CD4-positive, alpha-beta T cell (primary cell): Measurements from ENCODE around the gene OR9A4. TPM values are rescaled to one million over a fixed set of nuclear protein-coding genes. Genes with fewer than 3 reads are reported as not detected.

Experiments used
- ATAC-seq: fragments of 200-7000 bp; cut with Tn5 transposase; one replicate; pipeline ENCODE4 v1.10.0; 2022; ENCODE audit warnings: mild to moderate bottlenecking; ENCODE audit not compliant: poor library complexity
- CTCF ChIA-PET: fragments of 350-600 bp; sonication (Branson Sonifier 250); formaldehyde crosslinking; loops from one replicate; lab custom pipeline; 2021; ENCODE audit warnings: antibody characterized with exemption, inconsistent platforms; lab: Charles Lee
- POLR2A ChIA-PET: fragments of 350-600 bp; sonication (Branson Sonifier 250); formaldehyde crosslinking; loops from one replicate; lab custom pipeline; 2021; ENCODE audit warnings: antibody characterized with exemption, inconsistent platforms; lab: Charles Lee
- DNase-seq, 14 experiments: peaks; one replicate each; pipeline ENCODE4 v3.0.0-alpha.2; 2013 to 2020; ENCODE audit warnings: mixed read lengths in 2 of 14
- H3K27ac ChIP-seq, 2 donors: one replicate each; pipeline versions ENCODE4 v1.5.1 to v1.7.0; 2013; ENCODE audit warnings: low read length in 2 of 2, low read depth in 1 of 2, mild to moderate bottlenecking in 1 of 2
- H3K27me3 ChIP-seq, 2 experiments: 1 replicate in 1 of 2; 2 replicates in 1 of 2; pipeline versions ENCODE4 v1.6.1 to v1.7.0; 2013; ENCODE audit warnings: low read length in 2 of 2, control low read depth in 1 of 2, mild to moderate bottlenecking in 1 of 2, moderate library complexity in 1 of 2; ENCODE audit not compliant: insufficient read depth in 2 of 2, control insufficient read depth in 1 of 2
- H3K36me3 ChIP-seq: one replicate; pipeline ENCODE4 v1.6.1; 2013; ENCODE audit warnings: low read length, control low read depth; ENCODE audit not compliant: insufficient read depth
- H3K4me1 ChIP-seq: one replicate; pipeline ENCODE4 v1.6.1; 2013; ENCODE audit warnings: low read length, control low read depth; ENCODE audit not compliant: insufficient read depth
- H3K4me3 ChIP-seq: one replicate; pipeline ENCODE4 v1.5.1; 2013; ENCODE audit warnings: mild to moderate bottlenecking, low read length, moderate library complexity
- H3K9me3 ChIP-seq, 2 experiments: 1 replicate in 1 of 2; 2 replicates in 1 of 2; pipeline versions ENCODE4 v1.6.1 to v1.7.0; 2013; ENCODE audit warnings: low read length in 2 of 2, mild to moderate bottlenecking in 2 of 2, control low read depth in 1 of 2, moderate library complexity in 1 of 2; ENCODE audit not compliant: control insufficient read depth in 1 of 2, insufficient read depth in 1 of 2
- H3K27ac Mint-ChIP-seq: one replicate; pipeline ENCODE4 v1.8.0; 2020; ENCODE audit warnings: mixed read lengths
- H3K27me3 Mint-ChIP-seq: one replicate; pipeline ENCODE4 v1.8.0; 2021; ENCODE audit warnings: mixed read lengths
- H3K36me3 Mint-ChIP-seq: one replicate; pipeline ENCODE4 v1.8.0; 2021; ENCODE audit warnings: low read depth, mixed read lengths
- H3K4me1 Mint-ChIP-seq: one replicate; pipeline ENCODE4 v1.8.0; 2021; ENCODE audit warnings: low read depth, mixed read lengths
- H3K4me3 Mint-ChIP-seq: one replicate; pipeline ENCODE4 v1.8.0; 2020; ENCODE audit warnings: mild to moderate bottlenecking, mixed read lengths
- H3K9me3 Mint-ChIP-seq: one replicate; pipeline ENCODE4 v1.8.0; 2020; ENCODE audit warnings: mixed read lengths
- intact Hi-C, 2 experiments: fragments of 100-400 bp; cut with DNase I in 1 of 2; cut with micrococcal nuclease in 1 of 2; formaldehyde crosslinking; loops; one replicate each; pipeline versions ENCODE4 v1.15.1 to v1.9.0; 2023 to 2025; cut with DNase I, micrococcal nuclease
- total RNA-seq, 174 experiments: library from RNA in 2 of 174; stranded (reverse) in 2 of 174; gene quantifications; one replicate each; pipeline ENCODE4 v1.2.3 and lab custom pipeline; 2021 to 2026
- TF ChIP-seq, protein P1 (sequence below): fragments of 200-600 bp; IDR thresholded peaks from one replicate; pipeline ENCODE4 v1.8.0; 2022; ENCODE audit warnings: antibody characterized with exemption, mild to moderate bottlenecking

The OR9A4 gene
- total RNA-seq, 2 experiments from 2014 or later, result not detected

GRCh38 chr7:141911391-141911790, 4.8 kb upstream of the OR9A4 start:
- H3K9me3 Mint-ChIP-seq, result no peaks in the 10 kb centered on the region
- no peaks in the 10 kb centered on the region for H3K4me1 Mint-ChIP-seq
- H3K27me3 Mint-ChIP-seq, result peaks cover 18% of the 10 kb centered on the region
- no peaks in the 10 kb centered on the region for H3K36me3 Mint-ChIP-seq
- DNase-seq (no peak), ATAC-seq (no peak)
- Histone ChIP-seq H3K4me1 (no peaks in the 10 kb centered on the region), H3K27me3 (peaks cover 0 to 2% of the 10 kb centered on the region in 2 experiments), H3K36me3 (no peaks in the 10 kb centered on the region), H3K27ac (no peak overlapping the region), H3K9me3 (no peaks in the 10 kb centered on the region), H3K4me3 (no peak overlapping the region)
- H3K4me3 Mint-ChIP-seq, result no peak overlapping the region
- intact Hi-C loops, result no loop called here
- TF ChIP-seq, protein P1, sequence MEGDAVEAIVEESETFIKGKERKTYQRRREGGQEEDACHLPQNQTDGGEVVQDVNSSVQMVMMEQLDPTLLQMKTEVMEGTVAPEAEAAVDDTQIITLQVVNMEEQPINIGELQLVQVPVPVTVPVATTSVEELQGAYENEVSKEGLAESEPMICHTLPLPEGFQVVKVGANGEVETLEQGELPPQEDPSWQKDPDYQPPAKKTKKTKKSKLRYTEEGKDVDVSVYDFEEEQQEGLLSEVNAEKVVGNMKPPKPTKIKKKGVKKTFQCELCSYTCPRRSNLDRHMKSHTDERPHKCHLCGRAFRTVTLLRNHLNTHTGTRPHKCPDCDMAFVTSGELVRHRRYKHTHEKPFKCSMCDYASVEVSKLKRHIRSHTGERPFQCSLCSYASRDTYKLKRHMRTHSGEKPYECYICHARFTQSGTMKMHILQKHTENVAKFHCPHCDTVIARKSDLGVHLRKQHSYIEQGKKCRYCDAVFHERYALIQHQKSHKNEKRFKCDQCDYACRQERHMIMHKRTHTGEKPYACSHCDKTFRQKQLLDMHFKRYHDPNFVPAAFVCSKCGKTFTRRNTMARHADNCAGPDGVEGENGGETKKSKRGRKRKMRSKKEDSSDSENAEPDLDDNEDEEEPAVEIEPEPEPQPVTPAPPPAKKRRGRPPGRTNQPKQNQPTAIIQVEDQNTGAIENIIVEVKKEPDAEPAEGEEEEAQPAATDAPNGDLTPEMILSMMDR, result no peak
- H3K27ac Mint-ChIP-seq, result no peak overlapping the region
- ChIA-PET POLR2A (no interaction called here), CTCF (no interaction called here)

- Mint-ChIP-seq H3K9me3 (peaks cover 2% of the 10 kb centered on the region), H3K27ac (no peak overlapping the region), H3K36me3 (no peaks in the 10 kb centered on the region), H3K4me3 (no peak overlapping the region), H3K27me3 (peaks cover 6% of the 10 kb centered on the region), H3K4me1 (no peaks in the 10 kb centered on the region)
- DNase-seq, result peak in 1 of 14 experiments; percentile 3
- no peaks in the 10 kb centered on the region for H3K9me3 ChIP-seq
- TF ChIP-seq, protein P1, result no peak
- ChIA-PET CTCF (no interaction called here), POLR2A (no interaction called here)
- no peak overlapping the region for H3K27ac ChIP-seq
- intact Hi-C loops, result no loop called here
- H3K4me1 ChIP-seq, result no peaks in the 10 kb centered on the region
- H3K27me3 ChIP-seq, result no peaks in the 10 kb centered on the region
- no peak for ATAC-seq
- no peak overlapping the region for H3K4me3 ChIP-seq
- H3K36me3 ChIP-seq, result no peaks in the 10 kb centered on the region
These were observed 634 bp upstream of the OR9A4 start for GRCh38 chr7:141915565-141915964.

DNA sequence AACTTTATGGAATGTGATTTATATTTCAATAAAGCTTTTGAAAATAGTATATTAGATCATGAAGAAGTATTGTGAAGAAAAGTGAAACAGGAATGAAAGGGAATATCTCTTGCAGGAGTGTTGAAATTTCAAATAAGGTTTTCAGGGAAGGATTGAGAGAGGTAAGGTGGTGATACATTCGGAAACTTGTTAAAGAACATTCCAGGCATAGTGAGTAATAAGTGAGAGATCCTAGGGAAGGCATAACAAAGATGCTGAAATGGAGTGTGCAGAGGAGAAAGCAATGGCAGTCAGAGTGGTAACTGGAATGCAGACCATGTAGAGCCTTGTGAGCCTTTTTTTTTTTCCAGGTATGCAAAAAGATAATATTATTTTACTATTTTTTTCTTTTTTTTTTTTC, 4.1 kb downstream of the OR9A4 start:
- POLR2A ChIA-PET, result no interaction called here
- CTCF ChIA-PET, result no interaction called here
- H3K27ac ChIP-seq, result no peak overlapping the region
- H3K4me1 ChIP-seq, result no peaks in the 10 kb centered on the region
- intact Hi-C loops, result no loop called here
- no peak for DNase-seq
- no peak overlapping the region for H3K4me3 ChIP-seq
- no peaks in the 10 kb centered on the region for H3K9me3 ChIP-seq
- Mint-ChIP-seq H3K9me3 (peaks cover 2% of the 10 kb centered on the region), H3K4me3 (no peak overlapping the region), H3K27me3 (no peaks in the 10 kb centered on the region), H3K36me3 (no peaks in the 10 kb centered on the region), H3K27ac (no peak overlapping the region), H3K4me1 (no peaks in the 10 kb centered on the region)
- TF ChIP-seq, protein P1, result no peak
- no peak for ATAC-seq
- no peaks in the 10 kb centered on the region for H3K36me3 ChIP-seq
- H3K27me3 ChIP-seq, result no peaks in the 10 kb centered on the region
